NCI-H446 (cell line): Measurements from ENCODE around the gene PIR.

Source experiments
- DNase-seq, 2 experiments: peaks; one replicate each; lab custom pipeline; 2025; lab: John Stamatoyannopoulos, UW

Gene PIR

GRCh38 chrX:15483891-15484290 is 9.2 kb downstream of the PIR start:
- DNase-seq, result no peak

- no peak for DNase-seq
Observed at GRCh38 chrX:15475486-15475885, 17.6 kb downstream of the PIR start.

- no peak for DNase-seq
Observed at GRCh38 chrX:15475021-15475420, 18.1 kb downstream of the PIR start.

GRCh38 chrX:15474028-15474427 is 19.1 kb downstream of the PIR start:
- DNase-seq, result no peak

GRCh38 chrX:15472531-15472930 is 20.6 kb downstream of the PIR start:
- DNase-seq, result no peak

- peak; percentile 23 to 69 for DNase-seq
Observed at GRCh38 chrX:15471028-15471427, 22.1 kb downstream of the PIR start.

- DNase-seq, result no peak
Observed at GRCh38 chrX:15469613-15470012, 23.5 kb downstream of the PIR start.

GRCh38 chrX:15468036-15468435 is 25.1 kb downstream of the PIR start:
- DNase-seq, result peak; percentile 21 to 49

- no peak for DNase-seq
Observed at GRCh38 chrX:15465896-15466651, 27.1 kb downstream of the PIR start.

GRCh38 chrX:15465347-15465746 is 27.8 kb downstream of the PIR start:
- no peak for DNase-seq

- no peak for DNase-seq
Observed at GRCh38 chrX:15464704-15465103, 28.4 kb downstream of the PIR start.

- peak in 1 of 2 experiments; percentile 64 for DNase-seq
Observed at GRCh38 chrX:15451913-15452312, 41.2 kb downstream of the PIR start.

GRCh38 chrX:15448010-15448639 is 45.0 kb downstream of the PIR start:
- DNase-seq, result peak in 1 of 2 experiments; percentile 16

GRCh38 chrX:15441464-15441863 is 51.7 kb downstream of the PIR start:
- no peak for DNase-seq

GRCh38 chrX:15438332-15438731 is 54.8 kb downstream of the PIR start:
- no peak for DNase-seq

GRCh38 chrX:15437724-15438123 is 55.4 kb downstream of the PIR start:
- DNase-seq, result no peak

- no peak for DNase-seq
Observed at GRCh38 chrX:15435836-15436619, 57.1 kb downstream of the PIR start.

- no peak for DNase-seq
Observed at GRCh38 chrX:15434205-15434604, 58.9 kb downstream of the PIR start.

GRCh38 chrX:15430584-15430983 is 62.5 kb downstream of the PIR start:
- no peak for DNase-seq

GRCh38 chrX:15430076-15430475 is 63.1 kb downstream of the PIR start:
- no peak for DNase-seq

- DNase-seq, result no peak
Observed at GRCh38 chrX:15425024-15425423, 68.1 kb downstream of the PIR start.

- no peak for DNase-seq
Observed at GRCh38 chrX:15418707-15419181, 74.4 kb downstream of the PIR start.
